H9 (cell line): ENCODE measurements around the gene SLC17A9. TPM values are rescaled to one million over a fixed set of nuclear protein-coding genes. Genes with fewer than 3 reads are reported as not detected.

Experiments used
- DNase-seq: peaks from one replicate; pipeline ENCODE4 v3.0.0-alpha.2; 2017
- H2AFZ ChIP-seq: one replicate; pipeline ENCODE4 v1.6.1; 2013; ENCODE audit warnings: mild to moderate bottlenecking, low read length, control low read depth, moderate library complexity
- H2AK5ac ChIP-seq: 2 replicates; pipeline ENCODE4 v1.6.1; 2013; ENCODE audit warnings: low read length, control low read depth, mixed read lengths; ENCODE audit not compliant: insufficient read length
- H2BK120ac ChIP-seq: one replicate; pipeline ENCODE4 v1.6.1; 2013; ENCODE audit warnings: low read depth, mild to moderate bottlenecking, low read length, control low read depth, inconsistent platforms; ENCODE audit not compliant: poor library complexity, severe bottlenecking
- H2BK12ac ChIP-seq: 2 replicates; pipeline ENCODE4 v1.6.1; 2013; ENCODE audit warnings: low read length, control low read depth, mixed read lengths, low read depth; ENCODE audit not compliant: insufficient read length
- H2BK15ac ChIP-seq: 2 replicates; pipeline ENCODE4 v1.6.1; 2013; ENCODE audit warnings: low read depth, low read length, control low read depth
- H2BK20ac ChIP-seq: one replicate; pipeline ENCODE4 v1.6.1; 2013; ENCODE audit warnings: low read depth, mild to moderate bottlenecking, low read length, control low read depth, inconsistent platforms; ENCODE audit not compliant: poor library complexity, severe bottlenecking
- H2BK5ac ChIP-seq: 2 replicates; pipeline ENCODE4 v1.6.1; 2013; ENCODE audit warnings: low read length, control low read depth, mixed read lengths; ENCODE audit not compliant: insufficient read length
- H3K14ac ChIP-seq: 2 replicates; pipeline ENCODE4 v1.6.1; 2013; ENCODE audit warnings: low read length, control low read depth; ENCODE audit not compliant: insufficient read depth
- H3K18ac ChIP-seq: 2 replicates; pipeline ENCODE4 v1.6.1; 2013; ENCODE audit warnings: low read depth, mild to moderate bottlenecking, mixed read lengths, low read length, control low read depth; ENCODE audit not compliant: insufficient read length
- H3K23ac ChIP-seq: 2 replicates; pipeline ENCODE4 v1.6.1; 2013; ENCODE audit warnings: low read length, control low read depth, mixed read lengths, low read depth; ENCODE audit not compliant: insufficient read length
- H3K23me2 ChIP-seq: 2 replicates; pipeline ENCODE4 v1.6.1; 2013; ENCODE audit warnings: low read depth, mild to moderate bottlenecking, mixed read lengths, low read length, control low read depth; ENCODE audit not compliant: insufficient read length, poor library complexity, severe bottlenecking
- H3K27ac ChIP-seq: 2 replicates; pipeline ENCODE4 v1.5.1; 2013; ENCODE audit warnings: low read length, control low read depth, mixed read lengths, low read depth; ENCODE audit not compliant: insufficient read length
- H3K27me3 ChIP-seq: 2 replicates; pipeline ENCODE4 v1.6.1; 2013; ENCODE audit warnings: low read length, control low read depth, inconsistent platforms; ENCODE audit not compliant: insufficient read depth
- H3K4ac ChIP-seq: 2 replicates; pipeline ENCODE4 v1.6.1; 2013; ENCODE audit warnings: low read depth, mild to moderate bottlenecking, control low read depth, inconsistent platforms, low read length, moderate library complexity
- H3K4me1 ChIP-seq: 2 replicates; pipeline ENCODE4 v1.6.1; 2013; ENCODE audit warnings: low read length, control low read depth, inconsistent platforms; ENCODE audit not compliant: insufficient read depth
- H3K4me2 ChIP-seq: 2 replicates; pipeline ENCODE4 v1.6.1; 2013; ENCODE audit warnings: low read length, control low read depth, mixed read lengths; ENCODE audit not compliant: insufficient read length, insufficient read depth
- H3K56ac ChIP-seq: 2 replicates; pipeline ENCODE4 v1.6.1; 2013; ENCODE audit warnings: low read depth, mild to moderate bottlenecking, mixed read lengths, low read length, control low read depth; ENCODE audit not compliant: insufficient read length
- H3K79me1 ChIP-seq: 2 replicates; pipeline ENCODE4 v1.6.1; 2013; ENCODE audit warnings: low read depth, mild to moderate bottlenecking, moderate library complexity, low read length, control low read depth, inconsistent platforms; ENCODE audit not compliant: insufficient read depth, poor library complexity, severe bottlenecking
- H3K79me2 ChIP-seq: 2 replicates; pipeline ENCODE4 v1.6.1; 2013; ENCODE audit warnings: low read length, control low read depth, inconsistent platforms; ENCODE audit not compliant: insufficient read depth
- H3K9ac ChIP-seq: 2 replicates; pipeline ENCODE4 v1.6.1; 2013; ENCODE audit warnings: low read length, control low read depth, mixed read lengths; ENCODE audit not compliant: insufficient read length; ENCODE audit errors: extremely low read depth
- H3K9me3 ChIP-seq: one replicate; pipeline ENCODE4 v1.6.1; 2013; ENCODE audit warnings: low read depth, low read length, inconsistent platforms; ENCODE audit not compliant: control insufficient read depth
- H3T11ph ChIP-seq: one replicate; pipeline ENCODE4 v1.6.1; 2013; ENCODE audit warnings: mild to moderate bottlenecking, low read length, control low read depth, inconsistent platforms
- H4K20me1 ChIP-seq: one replicate; pipeline ENCODE4 v1.6.1; 2013; ENCODE audit not compliant: control insufficient read depth, insufficient read length, insufficient read depth
- H4K5ac ChIP-seq: 2 replicates; pipeline ENCODE4 v1.6.1; 2013; ENCODE audit warnings: low read depth, mild to moderate bottlenecking, mixed read lengths, low read length, control low read depth; ENCODE audit not compliant: insufficient read length
- H4K8ac ChIP-seq: replicated peaks from 2 replicates; pipeline ENCODE4 v1.6.1; 2013; ENCODE audit warnings: low read length, control low read depth, mixed read lengths, low read depth; ENCODE audit not compliant: insufficient read length
- H4K91ac ChIP-seq: 2 replicates; pipeline ENCODE4 v1.6.1; 2013; ENCODE audit warnings: low read depth, mild to moderate bottlenecking, moderate library complexity, mixed read lengths, low read length, control low read depth; ENCODE audit not compliant: insufficient read length
- H3K27ac Mint-ChIP-seq, 3 experiments: 2 replicates in 2 of 3; 3 replicates in 1 of 3; pipeline ENCODE4 v1.8.0; 2020 to 2021; ENCODE audit warnings: mixed read lengths in 3 of 3, mild to moderate bottlenecking in 1 of 3, moderate library complexity in 1 of 3
- H3K27me3 Mint-ChIP-seq: 2 replicates; pipeline ENCODE4 v1.8.0; 2021; ENCODE audit warnings: low read depth, mild to moderate bottlenecking, moderate library complexity, mixed read lengths
- H3K36me3 Mint-ChIP-seq, 3 experiments: 2 replicates in 2 of 3; 3 replicates in 1 of 3; pipeline ENCODE4 v1.8.0; 2020 to 2021; ENCODE audit warnings: low read depth in 3 of 3, mixed read lengths in 3 of 3; ENCODE audit not compliant: insufficient read depth in 1 of 3
- H3K4me1 Mint-ChIP-seq, 2 experiments: 2 replicates each; pipeline ENCODE4 v1.8.0; 2020; ENCODE audit warnings: mixed read lengths in 2 of 2
- H3K4me3 Mint-ChIP-seq, 2 experiments: 2 replicates in 1 of 2; 3 replicates in 1 of 2; pipeline ENCODE4 v1.8.0; 2020 to 2021; ENCODE audit warnings: mild to moderate bottlenecking in 2 of 2, mixed read lengths in 2 of 2, moderate library complexity in 1 of 2
- H3K9me3 Mint-ChIP-seq, 2 experiments: 2 replicates in 1 of 2; 3 replicates in 1 of 2; pipeline ENCODE4 v1.8.0; 2020; ENCODE audit warnings: mild to moderate bottlenecking in 2 of 2, mixed read lengths in 2 of 2, moderate library complexity in 1 of 2
- WGBS: extraction: QIAGEN DNeasy Blood & Tissue Kit; methylation state at CpG from one replicate; pipeline ENCODE4 v1.1.7; 2013; ENCODE audit warnings: missing lambda C conversion rate, low lambda C conversion rate, mixed read lengths; ENCODE audit not compliant: insufficient read length; ENCODE audit errors: extremely low coverage; 5-methylcytosine and 5-hydroxymethylcytosine counted together
- total RNA-seq: library from RNA; stranded (reverse); gene quantifications from 2 replicates; pipeline ENCODE4 v1.2.1, GENCODE V29; 2021
- TF ChIP-seq, protein P1 (sequence below): fragments of 200-600 bp; sonication (generic); conservative IDR thresholded peaks from 3 replicates; pipeline ENCODE4 v1.8.0; 2021; ENCODE audit warnings: antibody characterized with exemption, mild to moderate bottlenecking

The SLC17A9 gene
- total RNA-seq, 1 experiment from 2014 or later, result 20.9 TPM

DNA sequence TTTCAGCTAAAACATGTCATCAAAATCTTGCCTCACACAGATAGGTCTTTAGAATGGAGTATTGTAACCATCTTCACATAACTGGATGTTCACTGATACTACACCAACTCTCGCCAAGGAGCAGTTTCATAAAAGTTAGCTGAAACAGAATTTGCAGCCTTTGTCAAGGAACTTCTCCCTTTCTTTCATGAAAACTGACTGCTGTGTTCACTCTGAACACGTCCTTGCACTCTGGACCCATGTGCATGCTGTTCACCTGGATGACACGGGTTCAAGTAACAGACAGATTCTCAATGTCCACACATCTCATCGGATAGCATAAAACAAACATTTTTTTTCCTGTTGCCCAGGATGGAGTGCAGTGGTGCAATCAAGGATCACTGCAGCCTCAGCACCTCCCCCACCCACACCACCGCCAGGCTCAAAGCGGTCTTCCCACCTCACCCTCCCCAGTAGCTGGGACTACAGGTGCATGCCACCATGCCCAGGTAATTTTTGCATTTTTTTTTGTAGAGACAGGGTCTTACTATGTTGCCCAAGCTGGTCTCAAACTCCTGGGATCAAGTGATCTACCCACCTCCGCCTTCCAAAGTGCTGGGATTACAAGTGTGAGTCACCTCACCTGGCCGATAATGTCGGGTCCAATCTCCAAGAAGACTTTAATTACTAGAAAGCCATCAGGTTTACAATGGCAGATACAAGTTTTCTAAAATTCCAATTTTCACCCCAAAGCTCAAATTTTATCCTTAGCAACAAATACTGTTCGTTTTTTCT is 35.6 kb upstream of the SLC17A9 start:
- Histone ChIP-seq H3T11ph (no peak overlapping the region), H2BK12ac (no peak overlapping the region), H2BK20ac (no peak overlapping the region), H2BK120ac (no peak overlapping the region), H2AFZ (no peak overlapping the region), H3K56ac (no peak overlapping the region), H3K27ac (no peak overlapping the region), H3K23me2 (no peaks in the 10 kb centered on the region), H3K79me1 (peaks cover 8% of the 10 kb centered on the region), H3K79me2 (peaks cover 84% of the 10 kb centered on the region), H2BK5ac (no peak overlapping the region), H3K18ac (no peak overlapping the region), H4K20me1 (no peaks in the 10 kb centered on the region), H3K4ac (no peak overlapping the region), H3K9ac (no peak overlapping the region), H3K27me3 (no peaks in the 10 kb centered on the region), H3K14ac (no peak overlapping the region), H3K4me2 (peak overlapping the region; percentile 29), H4K8ac (no peak overlapping the region), H3K9me3 (no peaks in the 10 kb centered on the region), H3K4me1 (peaks cover 31% of the 10 kb centered on the region), H2AK5ac (no peak overlapping the region), H2BK15ac (no peak overlapping the region), H3K23ac (no peak overlapping the region), H4K91ac (no peak overlapping the region), H4K5ac (no peak overlapping the region)
- Mint-ChIP-seq H3K9me3 (no peaks in the 10 kb centered on the region), H3K4me3 (peak overlapping the region in 1 of 2 experiments; percentile 64; a peak in 3 of 5 replicates), H3K27ac (peak overlapping the region; percentile 28 to 79 (median 46); a peak in 6 of 7 replicates), H3K36me3 (peaks cover 11 to 14% (median 11%) of the 10 kb centered on the region in 3 experiments; a peak in 6 of 7 replicates), H3K27me3 (no peaks in the 10 kb centered on the region), H3K4me1 (peaks cover 66 to 72% of the 10 kb centered on the region in 2 experiments)
- TF ChIP-seq, protein P1, sequence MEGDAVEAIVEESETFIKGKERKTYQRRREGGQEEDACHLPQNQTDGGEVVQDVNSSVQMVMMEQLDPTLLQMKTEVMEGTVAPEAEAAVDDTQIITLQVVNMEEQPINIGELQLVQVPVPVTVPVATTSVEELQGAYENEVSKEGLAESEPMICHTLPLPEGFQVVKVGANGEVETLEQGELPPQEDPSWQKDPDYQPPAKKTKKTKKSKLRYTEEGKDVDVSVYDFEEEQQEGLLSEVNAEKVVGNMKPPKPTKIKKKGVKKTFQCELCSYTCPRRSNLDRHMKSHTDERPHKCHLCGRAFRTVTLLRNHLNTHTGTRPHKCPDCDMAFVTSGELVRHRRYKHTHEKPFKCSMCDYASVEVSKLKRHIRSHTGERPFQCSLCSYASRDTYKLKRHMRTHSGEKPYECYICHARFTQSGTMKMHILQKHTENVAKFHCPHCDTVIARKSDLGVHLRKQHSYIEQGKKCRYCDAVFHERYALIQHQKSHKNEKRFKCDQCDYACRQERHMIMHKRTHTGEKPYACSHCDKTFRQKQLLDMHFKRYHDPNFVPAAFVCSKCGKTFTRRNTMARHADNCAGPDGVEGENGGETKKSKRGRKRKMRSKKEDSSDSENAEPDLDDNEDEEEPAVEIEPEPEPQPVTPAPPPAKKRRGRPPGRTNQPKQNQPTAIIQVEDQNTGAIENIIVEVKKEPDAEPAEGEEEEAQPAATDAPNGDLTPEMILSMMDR, result no peak
- no CpG with 5 or more reads among the region's 10 CpGs for WGBS
- no peak for DNase-seq
